ENCODE measurements around the gene CBX7.

The CBX7 gene

GRCh38 chr22:39122772-39123470 is 29.6 kb downstream of the CBX7 start:
- no peak for DNase-seq

- no peak for DNase-seq
These were observed 31.5 kb downstream of the CBX7 start for GRCh38 chr22:39120983-39121382.

GRCh38 chr22:39117585-39118191 is 34.8 kb downstream of the CBX7 start:
- DNase-seq, result no peak

DNA sequence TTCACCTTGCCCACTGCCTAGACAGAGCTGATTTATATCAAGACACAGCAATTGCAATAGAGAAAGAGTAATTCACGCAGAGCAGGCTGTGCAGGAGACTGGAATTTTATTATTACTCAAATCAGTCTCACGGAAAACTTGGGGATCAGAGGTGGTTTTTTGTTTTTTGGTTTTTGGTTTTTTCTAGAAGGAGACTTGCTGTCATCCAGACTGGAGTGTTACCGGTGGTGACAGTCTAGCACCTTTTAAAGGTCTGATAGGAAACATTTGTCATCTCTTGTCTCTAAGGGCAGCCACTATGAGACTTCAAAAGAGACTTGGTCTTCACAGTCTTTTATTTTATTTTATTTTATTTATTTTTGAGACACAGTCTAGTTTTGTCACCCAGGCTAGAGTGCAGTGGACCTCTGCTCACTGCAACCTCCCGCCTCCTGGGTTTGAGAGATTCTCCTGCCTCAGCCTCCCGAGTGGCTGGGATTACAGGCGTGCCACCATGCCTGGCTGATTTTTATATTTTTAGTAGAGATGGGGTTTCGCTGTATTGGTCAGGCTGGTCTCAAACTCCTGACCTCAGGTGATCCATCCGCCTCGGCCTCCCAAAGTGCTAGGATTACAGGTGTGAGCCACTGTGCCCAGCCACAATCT is 36.4 kb downstream of the CBX7 start:
- no peak for DNase-seq

DNA sequence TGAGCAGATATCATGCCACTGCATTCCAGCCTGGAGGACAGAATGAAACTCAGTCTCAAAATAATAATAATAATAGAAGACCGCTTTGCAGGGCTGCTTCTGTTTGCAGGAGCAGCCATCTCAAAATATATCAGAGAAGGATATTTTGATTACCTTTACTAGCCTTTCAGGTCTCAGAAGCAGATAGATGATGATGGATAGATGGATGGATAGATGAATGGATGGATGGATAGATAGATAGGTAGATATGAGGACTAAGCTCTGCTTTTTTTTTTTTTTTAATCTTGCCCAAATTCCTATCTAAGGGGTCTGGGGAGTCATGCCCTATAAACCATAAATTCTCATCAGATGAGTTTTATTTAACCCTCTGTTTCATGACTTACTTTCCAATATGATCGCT is 36.9 kb downstream of the CBX7 start:
- DNase-seq, result no peak

DNA sequence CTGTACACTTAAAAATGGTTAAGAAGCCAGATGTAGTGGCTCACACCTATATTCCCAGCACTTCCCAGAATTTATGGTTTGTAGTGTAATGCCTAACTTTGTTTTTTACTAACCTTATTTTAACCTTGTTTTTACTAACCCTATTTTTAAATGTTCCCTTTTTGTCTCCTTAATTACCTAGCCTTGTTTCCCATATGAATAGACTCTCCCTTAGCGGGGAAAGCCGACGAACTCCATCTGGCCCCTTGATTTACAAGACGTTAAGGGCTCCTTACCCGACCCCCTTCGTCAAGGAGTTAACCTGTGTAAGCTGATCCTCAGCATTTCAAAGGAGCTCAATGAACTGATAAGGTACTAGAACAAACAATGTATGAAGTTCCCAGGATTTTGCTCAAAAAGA is 38.4 kb downstream of the CBX7 start:
- DNase-seq, result no peak

GRCh38 chr22:39110631-39111561 is 41.6 kb downstream of the CBX7 start:
- no peak for DNase-seq

- no peak for DNase-seq
These were observed 43.1 kb downstream of the CBX7 start for GRCh38 chr22:39109361-39109760.

DNA sequence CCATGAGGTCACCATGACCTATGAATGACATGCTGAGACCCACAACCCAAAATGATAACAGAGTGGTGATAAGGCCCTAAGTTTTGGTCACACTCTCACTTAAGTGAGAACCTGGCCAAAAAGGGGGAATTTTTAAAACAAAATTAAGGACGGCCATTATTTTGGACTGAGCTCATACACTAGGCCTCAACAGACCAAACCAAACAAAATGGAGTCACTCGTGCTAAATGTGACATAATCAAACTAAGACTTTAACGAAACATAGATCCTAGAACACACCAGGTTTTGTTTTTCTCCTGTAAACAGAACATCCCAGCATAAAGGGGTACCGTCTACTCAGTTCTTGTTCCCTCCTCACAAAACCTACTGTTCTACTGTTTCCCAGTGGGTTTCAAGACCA is 44.0 kb downstream of the CBX7 start:
- no peak for DNase-seq

- DNase-seq, result no peak
These were observed 46.2 kb downstream of the CBX7 start for GRCh38 chr22:39106326-39106725.

GRCh38 chr22:39103431-39103830 is 49.0 kb downstream of the CBX7 start:
- no peak for DNase-seq

DNA sequence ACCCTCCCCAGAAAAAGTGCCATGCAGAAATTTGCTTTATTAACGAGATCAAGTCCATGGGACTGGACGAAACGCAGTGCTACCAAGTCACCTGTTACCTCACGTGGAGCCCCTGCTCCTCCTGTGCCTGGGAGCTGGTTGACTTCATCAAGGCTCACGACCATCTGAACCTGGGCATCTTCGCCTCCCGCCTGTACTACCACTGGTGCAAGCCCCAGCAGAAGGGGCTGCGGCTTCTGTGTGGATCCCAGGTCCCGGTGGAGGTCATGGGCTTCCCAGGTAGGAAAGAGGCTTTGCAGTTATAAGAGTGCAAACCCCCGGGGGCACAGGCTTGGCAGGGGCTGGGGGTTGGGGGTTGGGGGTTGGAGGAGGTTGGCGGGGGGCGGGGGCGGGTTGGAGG is 51.3 kb downstream of the CBX7 start:
- no peak for DNase-seq

GRCh38 chr22:39098576-39098975 is 53.9 kb downstream of the CBX7 start:
- DNase-seq, result no peak

DNA sequence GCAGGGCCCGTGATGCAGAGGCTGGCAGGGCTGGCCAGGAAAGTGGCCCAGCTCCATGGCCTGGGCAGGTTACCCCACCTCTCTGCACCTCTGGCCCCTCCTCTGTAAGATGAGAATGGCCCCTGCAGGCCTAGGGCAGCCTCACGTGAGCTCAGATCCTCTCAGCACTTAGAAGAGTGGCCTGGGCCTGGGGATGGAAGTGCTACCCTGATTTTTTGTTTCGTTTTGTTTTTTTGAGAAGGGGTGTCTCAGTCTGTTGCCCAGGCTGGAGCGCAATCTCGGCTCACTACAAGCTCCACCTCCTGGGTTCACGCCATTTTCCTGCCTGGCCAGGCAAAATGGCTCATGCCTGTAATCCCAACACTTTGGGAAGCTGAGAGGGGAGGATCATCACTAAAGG is 54.5 kb downstream of the CBX7 start:
- DNase-seq, result no peak

DNA sequence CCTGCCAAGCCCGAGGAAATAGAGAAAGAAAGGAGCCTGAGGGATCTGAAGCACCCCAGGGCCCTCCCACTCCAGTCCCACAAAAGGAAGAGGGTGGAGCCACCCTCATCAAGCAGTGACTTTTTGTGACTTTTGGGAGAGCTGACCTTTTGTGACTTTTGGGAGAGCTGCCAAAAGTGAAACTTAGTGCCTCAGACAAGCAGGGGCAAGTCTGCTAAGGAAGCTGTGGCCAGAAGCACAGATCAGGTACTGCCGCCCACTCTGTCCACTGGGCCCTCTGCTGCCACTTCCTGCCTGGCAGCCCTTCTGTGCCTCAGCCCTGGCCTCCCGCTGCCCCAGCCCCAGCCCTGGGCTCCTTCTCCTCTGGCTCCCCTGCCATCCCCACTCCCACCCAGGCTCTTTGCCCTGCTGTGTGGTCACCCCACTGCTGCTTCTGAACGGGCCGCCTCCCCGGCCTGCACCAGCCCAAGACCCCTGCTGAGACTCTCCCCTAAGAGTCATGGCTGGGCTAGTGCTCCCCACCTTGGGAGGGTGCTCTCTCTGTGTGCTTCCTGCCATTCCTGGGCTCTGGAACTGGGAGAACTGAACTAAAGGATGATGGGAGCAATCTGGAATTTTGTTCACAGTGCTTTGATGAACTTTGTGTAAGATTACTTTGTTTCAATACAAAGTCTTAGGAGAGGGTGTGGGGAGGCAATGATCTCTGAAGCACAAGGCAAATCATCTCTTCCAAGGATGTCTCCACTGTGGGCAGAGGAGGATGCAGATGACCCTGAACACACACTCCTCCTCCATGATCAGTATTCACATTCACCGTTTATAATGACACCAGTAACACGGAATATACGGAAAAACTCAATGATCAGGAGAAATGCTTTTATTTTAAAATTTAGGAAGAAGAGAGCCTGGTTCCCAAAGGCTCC is 55.1 kb downstream of the CBX7 start, which contains the start of gene APOBEC3H:
TSS of gene APOBEC3H (plus strand) at position 147 of the 923 bp plus-strand sequence. CDS start 3,035 bp downstream, outside the sequence.
- DNase-seq, result no peak

DNA sequence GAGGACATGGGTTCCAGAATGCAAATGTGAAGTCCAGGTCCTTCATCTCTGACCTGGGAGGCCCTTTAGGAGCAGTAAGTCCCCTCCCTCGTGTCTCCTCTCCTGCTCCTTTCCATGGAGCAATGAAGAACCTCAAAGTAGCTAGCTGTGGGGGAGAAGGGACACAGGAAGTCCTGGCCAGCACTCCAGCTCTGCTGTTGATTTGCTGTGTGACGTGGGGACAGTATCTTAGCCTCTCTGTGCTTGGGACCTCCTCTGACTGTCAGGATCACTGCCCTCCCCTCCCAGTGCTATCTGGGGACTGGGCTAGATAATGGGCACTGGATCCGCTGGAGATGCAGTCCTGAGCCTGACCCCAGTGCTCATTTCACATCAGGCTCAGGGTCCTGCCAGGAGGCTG is 56.5 kb downstream of the CBX7 start:
- DNase-seq, result no peak

DNA sequence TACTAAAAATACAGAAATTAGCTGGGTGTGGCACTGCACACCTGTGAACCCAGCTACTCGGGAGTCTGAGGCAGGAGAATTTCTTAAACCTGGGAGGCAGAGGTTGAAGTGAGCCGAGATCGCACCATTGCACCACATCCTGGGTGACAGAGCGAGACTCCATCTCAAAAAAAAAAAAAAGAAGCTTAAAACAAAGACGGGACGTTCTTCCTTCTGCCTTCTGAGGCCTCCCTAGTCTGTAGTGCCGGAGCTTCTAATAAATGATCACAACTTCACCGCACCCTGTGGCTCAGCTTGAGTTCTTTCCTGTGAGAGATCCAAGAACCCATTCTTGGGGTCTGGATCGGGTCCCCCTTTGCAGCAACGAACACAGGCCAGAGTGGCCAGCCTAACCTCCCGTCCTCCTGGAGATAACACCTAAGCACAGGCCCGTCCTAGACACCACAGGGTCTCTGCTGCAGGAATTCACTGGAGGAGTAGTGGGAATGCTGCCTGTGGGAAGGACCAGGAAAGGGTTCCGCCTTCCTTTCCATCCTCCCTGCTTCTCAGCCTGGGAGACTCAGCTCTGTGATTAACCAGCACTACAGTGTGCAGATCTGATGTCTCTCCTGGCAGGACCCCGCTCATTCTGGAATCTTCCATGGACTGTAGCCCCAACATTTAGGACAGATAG is 57.6 kb downstream of the CBX7 start:
- DNase-seq, result no peak

GRCh38 chr22:39092111-39092862 is 60.2 kb downstream of the CBX7 start:
- no peak for DNase-seq

- no peak for DNase-seq
These were observed 61.1 kb downstream of the CBX7 start for GRCh38 chr22:39091126-39092081.

Data from NCI-H526 treated with DMSO at 0.1 percent for 48 hours (cell line).